Measurements from ENCODE around the gene ZNF609.

The ZNF609 gene

DNA sequence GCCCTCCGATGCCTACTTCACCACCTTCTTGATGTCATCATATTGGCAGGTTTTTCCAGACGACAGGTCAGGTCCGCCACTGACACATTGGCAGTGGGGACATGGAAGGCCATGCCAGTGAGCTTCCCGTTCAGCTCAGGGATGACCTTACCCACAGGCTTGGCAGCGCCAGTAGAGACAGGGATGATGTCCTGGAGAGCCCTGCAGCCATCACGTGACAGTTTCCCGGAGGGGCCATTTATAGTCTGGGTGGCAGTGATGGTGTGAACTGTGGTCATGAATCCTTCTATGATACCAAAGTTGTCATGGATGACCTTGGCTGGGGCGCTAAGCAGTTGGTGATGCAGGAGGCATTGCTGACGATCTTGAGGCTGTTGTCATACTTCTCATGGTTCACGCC is 68.5 kb downstream of the ZNF609 start:
- Histone ChIP-seq H3K4me3 (ENCODE audit: control insufficient read depth in 1 of 7, extremely low read depth in 1 of 7, insufficient read depth in 4 of 7, low read depth in 2 of 7, low read length in 6 of 7) (no peak overlapping the region), H3K4me1 (ENCODE audit: control extremely low read depth in 1 of 4, control insufficient read depth in 4 of 4, insufficient read depth in 4 of 4, low read length in 3 of 4) (peaks cover 6 to 26% (median 15%) of the 10 kb centered on the region in 4 experiments), H3K36me3 (ENCODE audit: control insufficient read depth in 4 of 4, insufficient read depth in 4 of 4, low read length in 3 of 4) (peaks cover 2 to 16% (median 7%) of the 10 kb centered on the region in 4 experiments), H3K9me3 (ENCODE audit: control extremely low read depth in 1 of 5, control insufficient read depth in 4 of 5, insufficient read depth in 2 of 5, low read depth in 1 of 5, low read length in 4 of 5) (no peaks in the 10 kb centered on the region), H3K27ac (ENCODE audit: insufficient read depth in 1 of 2, low read depth in 1 of 2, low read length in 2 of 2, poor library complexity in 1 of 2, severe bottlenecking in 2 of 2) (no peak overlapping the region), H3K27me3 (replicated peaks in 2 of 5; ENCODE audit: control insufficient read depth in 4 of 5, insufficient read depth in 5 of 5, low read length in 4 of 5) (no peaks in the 10 kb centered on the region)
- CTCF ChIA-PET: interaction anchor here (0.9 kb wide), 1 partner anchor 98 kb away, joined by 3 read pairs; no protein-coding TSS in a partner anchor
- 93% methylated on average over 7 of the region's 10 CpGs for WGBS (ENCODE audit: insufficient coverage)
- POLR2A ChIA-PET: no interaction called here
- no peak for DNase-seq

DNA sequence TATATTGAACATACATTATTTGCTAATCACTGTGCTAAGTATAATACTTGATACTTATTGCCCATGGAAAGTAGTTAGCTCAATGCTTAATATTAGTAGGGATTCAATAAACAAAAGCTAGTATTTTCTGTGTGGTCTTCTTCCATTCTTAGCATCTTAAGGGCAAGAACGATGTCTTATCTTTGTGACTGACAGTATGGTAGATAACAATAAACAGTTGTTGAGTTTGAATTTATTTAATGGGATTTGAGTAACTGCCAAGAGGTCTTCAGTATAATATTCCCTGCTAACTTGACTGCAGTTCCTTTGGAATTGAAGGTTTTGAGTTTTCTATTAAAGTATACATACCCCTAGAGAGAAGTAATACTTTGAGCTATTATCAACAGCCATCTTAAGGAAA is 70.1 kb downstream of the ZNF609 start:
- Histone ChIP-seq H3K4me1 (ENCODE audit: control extremely low read depth in 1 of 4, control insufficient read depth in 4 of 4, insufficient read depth in 4 of 4, low read length in 3 of 4) (peaks cover 6 to 29% (median 15%) of the 10 kb centered on the region in 4 experiments), H3K4me3 (ENCODE audit: control insufficient read depth in 1 of 7, extremely low read depth in 1 of 7, insufficient read depth in 4 of 7, low read depth in 2 of 7, low read length in 6 of 7) (no peak overlapping the region), H3K9me3 (ENCODE audit: control extremely low read depth in 1 of 5, control insufficient read depth in 4 of 5, insufficient read depth in 2 of 5, low read depth in 1 of 5, low read length in 4 of 5) (no peaks in the 10 kb centered on the region), H3K27me3 (replicated peaks in 2 of 5; ENCODE audit: control insufficient read depth in 4 of 5, insufficient read depth in 5 of 5, low read length in 4 of 5) (no peaks in the 10 kb centered on the region), H3K36me3 (ENCODE audit: control insufficient read depth in 4 of 4, insufficient read depth in 4 of 4, low read length in 3 of 4) (peaks cover 2 to 16% (median 7%) of the 10 kb centered on the region in 4 experiments), H3K27ac (ENCODE audit: insufficient read depth in 1 of 2, low read depth in 1 of 2, low read length in 2 of 2, poor library complexity in 1 of 2, severe bottlenecking in 2 of 2) (no peak overlapping the region)
- ChIA-PET POLR2A (interaction anchor here (0.6 to 1.0 kb wide), 2 partner anchors 122 to 367 kb away, joined by 3 read pairs; no protein-coding TSS in a partner anchor), CTCF (interaction anchor here (0.8 to 1.7 kb wide), 6 partner anchors 11 to 64 kb away, joined by 3 read pairs; no protein-coding TSS in a partner anchor)
- WGBS (ENCODE audit: insufficient coverage): 83% methylated on average over 1 of the region's 1 CpG
- no peak for DNase-seq

GRCh38 chr15:64530918-64531317 is 70.5 kb downstream of the ZNF609 start:
- no peak for DNase-seq
- Histone ChIP-seq H3K27ac (ENCODE audit: insufficient read depth in 1 of 2, low read depth in 1 of 2, low read length in 2 of 2, poor library complexity in 1 of 2, severe bottlenecking in 2 of 2) (no peak overlapping the region), H3K27me3 (replicated peaks in 2 of 5; ENCODE audit: control insufficient read depth in 4 of 5, insufficient read depth in 5 of 5, low read length in 4 of 5) (no peaks in the 10 kb centered on the region), H3K4me3 (ENCODE audit: control insufficient read depth in 1 of 7, extremely low read depth in 1 of 7, insufficient read depth in 4 of 7, low read depth in 2 of 7, low read length in 6 of 7) (no peak overlapping the region), H3K4me1 (ENCODE audit: control extremely low read depth in 1 of 4, control insufficient read depth in 4 of 4, insufficient read depth in 4 of 4, low read length in 3 of 4) (peaks cover 6 to 33% (median 16%) of the 10 kb centered on the region in 4 experiments), H3K36me3 (ENCODE audit: control insufficient read depth in 4 of 4, insufficient read depth in 4 of 4, low read length in 3 of 4) (peaks cover 2 to 16% (median 7%) of the 10 kb centered on the region in 4 experiments), H3K9me3 (ENCODE audit: control extremely low read depth in 1 of 5, control insufficient read depth in 4 of 5, insufficient read depth in 2 of 5, low read depth in 1 of 5, low read length in 4 of 5) (no peaks in the 10 kb centered on the region)
- ChIA-PET POLR2A (interaction anchor here (0.6 to 1.0 kb wide), 2 partner anchors 121 to 367 kb away, joined by 3 read pairs; no protein-coding TSS in a partner anchor), CTCF (interaction anchor here (0.8 to 1.7 kb wide), 7 partner anchors 11 to 64 kb away, joined by 3 read pairs; no protein-coding TSS in a partner anchor)

DNA sequence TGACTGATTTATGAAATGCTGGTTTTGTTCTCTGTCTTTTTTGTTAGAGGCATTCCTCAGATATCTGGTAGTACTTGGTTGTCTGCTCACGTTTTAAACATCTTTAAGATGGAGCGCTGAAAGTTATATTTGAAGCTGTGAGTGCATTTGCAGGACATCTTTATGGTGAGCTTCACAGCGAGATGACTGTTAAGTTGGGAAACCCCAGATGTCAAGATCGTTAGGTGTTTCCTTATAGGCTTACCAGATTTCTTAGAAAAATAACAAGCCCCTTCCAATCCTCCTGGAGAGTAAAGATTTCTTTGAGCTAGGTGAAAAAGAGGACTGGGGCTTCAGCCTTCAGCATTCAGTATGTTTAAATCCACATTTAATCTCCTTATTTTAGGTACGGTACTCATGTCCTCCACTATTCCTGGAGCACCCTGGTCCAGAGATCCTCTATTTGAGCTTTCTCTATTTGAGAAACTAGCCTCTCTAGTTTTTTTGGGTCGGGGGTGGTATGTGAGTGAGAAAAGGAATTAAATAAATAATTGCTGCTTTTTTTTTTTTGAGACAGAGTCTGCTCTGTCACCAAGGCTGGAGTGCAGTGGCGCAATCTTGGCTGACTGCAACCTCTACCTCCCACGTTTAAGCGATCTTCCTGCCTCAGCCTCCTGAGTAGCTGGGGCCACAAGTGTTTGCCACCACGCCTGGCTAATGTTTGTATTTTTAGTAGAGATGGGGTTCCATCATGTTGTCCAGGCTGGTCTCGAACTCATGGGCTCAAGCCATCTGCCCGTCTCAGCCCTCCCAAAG is 72.3 kb downstream of the ZNF609 start:
- POLR2A ChIA-PET: interaction anchor here (1.1 kb wide), 1 partner anchor 73 kb away, joined by 3 read pairs; no protein-coding TSS in a partner anchor
- H3K27me3 ChIP-seq (replicated peaks in 2 of 5; ENCODE audit: control insufficient read depth in 4 of 5, insufficient read depth in 5 of 5, low read length in 4 of 5): no peaks in the 10 kb centered on the region
- no peaks in the 10 kb centered on the region for H3K9me3 ChIP-seq (ENCODE audit: control extremely low read depth in 1 of 5, control insufficient read depth in 4 of 5, insufficient read depth in 2 of 5, low read depth in 1 of 5, low read length in 4 of 5)
- WGBS (ENCODE audit: insufficient coverage): 83% methylated on average over 4 of the region's 12 CpGs
- CTCF ChIA-PET: interaction anchor here (0.9 to 1.4 kb wide), 3 partner anchors 14 to 73 kb away, joined by 3 read pairs; no protein-coding TSS in a partner anchor
- H3K4me1 ChIP-seq (ENCODE audit: control extremely low read depth in 1 of 4, control insufficient read depth in 4 of 4, insufficient read depth in 4 of 4, low read length in 3 of 4): peaks cover 4 to 31% (median 13%) of the 10 kb centered on the region in 4 experiments
- peaks cover 2 to 11% (median 7%) of the 10 kb centered on the region in 4 experiments for H3K36me3 ChIP-seq (ENCODE audit: control insufficient read depth in 4 of 4, insufficient read depth in 4 of 4, low read length in 3 of 4)
- peak in 2 of 3 donors; percentile 34 to 38 for DNase-seq
- no peak overlapping the region for H3K27ac ChIP-seq (ENCODE audit: insufficient read depth in 1 of 2, low read depth in 1 of 2, low read length in 2 of 2, poor library complexity in 1 of 2, severe bottlenecking in 2 of 2)
- no peak overlapping the region for H3K4me3 ChIP-seq (ENCODE audit: control insufficient read depth in 1 of 7, extremely low read depth in 1 of 7, insufficient read depth in 4 of 7, low read depth in 2 of 7, low read length in 6 of 7)

GRCh38 chr15:64535460-64536243 is 75.3 kb downstream of the ZNF609 start:
- no peak for DNase-seq
- Histone ChIP-seq H3K4me1 (ENCODE audit: control extremely low read depth in 1 of 4, control insufficient read depth in 4 of 4, insufficient read depth in 4 of 4, low read length in 3 of 4) (peaks cover 4 to 33% (median 13%) of the 10 kb centered on the region in 4 experiments), H3K9me3 (ENCODE audit: control extremely low read depth in 1 of 5, control insufficient read depth in 4 of 5, insufficient read depth in 2 of 5, low read depth in 1 of 5, low read length in 4 of 5) (no peaks in the 10 kb centered on the region), H3K4me3 (ENCODE audit: control insufficient read depth in 1 of 7, extremely low read depth in 1 of 7, insufficient read depth in 4 of 7, low read depth in 2 of 7, low read length in 6 of 7) (no peak overlapping the region), H3K27me3 (replicated peaks in 2 of 5; ENCODE audit: control insufficient read depth in 4 of 5, insufficient read depth in 5 of 5, low read length in 4 of 5) (no peaks in the 10 kb centered on the region), H3K27ac (ENCODE audit: insufficient read depth in 1 of 2, low read depth in 1 of 2, low read length in 2 of 2, poor library complexity in 1 of 2, severe bottlenecking in 2 of 2) (no peak overlapping the region), H3K36me3 (ENCODE audit: control insufficient read depth in 4 of 4, insufficient read depth in 4 of 4, low read length in 3 of 4) (peaks cover 0 to 3% (median 0%) of the 10 kb centered on the region in 4 experiments)
- 90% methylated on average over 2 of the region's 4 CpGs for WGBS (ENCODE audit: insufficient coverage)
- ChIA-PET POLR2A (no interaction called here), CTCF (no interaction called here)

- Histone ChIP-seq H3K4me1 (ENCODE audit: control extremely low read depth in 1 of 4, control insufficient read depth in 4 of 4, insufficient read depth in 4 of 4, low read length in 3 of 4) (peaks cover 4 to 32% (median 13%) of the 10 kb centered on the region in 4 experiments), H3K9me3 (ENCODE audit: control extremely low read depth in 1 of 5, control insufficient read depth in 4 of 5, insufficient read depth in 2 of 5, low read depth in 1 of 5, low read length in 4 of 5) (no peaks in the 10 kb centered on the region), H3K36me3 (ENCODE audit: control insufficient read depth in 4 of 4, insufficient read depth in 4 of 4, low read length in 3 of 4) (peaks cover 0 to 3% (median 0%) of the 10 kb centered on the region in 4 experiments), H3K27me3 (replicated peaks in 2 of 5; ENCODE audit: control insufficient read depth in 4 of 5, insufficient read depth in 5 of 5, low read length in 4 of 5) (no peaks in the 10 kb centered on the region), H3K27ac (ENCODE audit: insufficient read depth in 1 of 2, low read depth in 1 of 2, low read length in 2 of 2, poor library complexity in 1 of 2, severe bottlenecking in 2 of 2) (peak overlapping the region in 1 of 2 experiments; percentile 25), H3K4me3 (ENCODE audit: control insufficient read depth in 1 of 7, extremely low read depth in 1 of 7, insufficient read depth in 4 of 7, low read depth in 2 of 7, low read length in 6 of 7) (no peak overlapping the region)
- CTCF ChIA-PET: no interaction called here
- no CpG with 5 or more reads among the region's 6 CpGs for WGBS (ENCODE audit: insufficient coverage)
- peak; percentile 16 to 55 (median 36) for DNase-seq
- POLR2A ChIA-PET: no interaction called here
These were observed 76.0 kb downstream of the ZNF609 start for GRCh38 chr15:64536244-64536836.
